H9 (cell line): Measurements from ENCODE around the gene SNRNP35. TPM values are rescaled to one million over a fixed set of nuclear protein-coding genes. Genes with fewer than 3 reads are reported as not detected.

ENCODE experiments used
- DNase-seq: peaks from one replicate; pipeline ENCODE4 v3.0.0-alpha.2; 2017
- H2AFZ ChIP-seq: one replicate; pipeline ENCODE4 v1.6.1; 2013; ENCODE audit warnings: mild to moderate bottlenecking, low read length, control low read depth, moderate library complexity
- H2AK5ac ChIP-seq: 2 replicates; pipeline ENCODE4 v1.6.1; 2013; ENCODE audit warnings: low read length, control low read depth, mixed read lengths; ENCODE audit not compliant: insufficient read length
- H2BK120ac ChIP-seq: one replicate; pipeline ENCODE4 v1.6.1; 2013; ENCODE audit warnings: low read depth, mild to moderate bottlenecking, low read length, control low read depth, inconsistent platforms; ENCODE audit not compliant: poor library complexity, severe bottlenecking
- H2BK12ac ChIP-seq: 2 replicates; pipeline ENCODE4 v1.6.1; 2013; ENCODE audit warnings: low read length, control low read depth, mixed read lengths, low read depth; ENCODE audit not compliant: insufficient read length
- H2BK15ac ChIP-seq: 2 replicates; pipeline ENCODE4 v1.6.1; 2013; ENCODE audit warnings: low read depth, low read length, control low read depth
- H2BK20ac ChIP-seq: one replicate; pipeline ENCODE4 v1.6.1; 2013; ENCODE audit warnings: low read depth, mild to moderate bottlenecking, low read length, control low read depth, inconsistent platforms; ENCODE audit not compliant: poor library complexity, severe bottlenecking
- H2BK5ac ChIP-seq: 2 replicates; pipeline ENCODE4 v1.6.1; 2013; ENCODE audit warnings: low read length, control low read depth, mixed read lengths; ENCODE audit not compliant: insufficient read length
- H3K14ac ChIP-seq: 2 replicates; pipeline ENCODE4 v1.6.1; 2013; ENCODE audit warnings: low read length, control low read depth; ENCODE audit not compliant: insufficient read depth
- H3K18ac ChIP-seq: 2 replicates; pipeline ENCODE4 v1.6.1; 2013; ENCODE audit warnings: low read depth, mild to moderate bottlenecking, mixed read lengths, low read length, control low read depth; ENCODE audit not compliant: insufficient read length
- H3K23ac ChIP-seq: 2 replicates; pipeline ENCODE4 v1.6.1; 2013; ENCODE audit warnings: low read length, control low read depth, mixed read lengths, low read depth; ENCODE audit not compliant: insufficient read length
- H3K23me2 ChIP-seq: 2 replicates; pipeline ENCODE4 v1.6.1; 2013; ENCODE audit warnings: low read depth, mild to moderate bottlenecking, mixed read lengths, low read length, control low read depth; ENCODE audit not compliant: insufficient read length, poor library complexity, severe bottlenecking
- H3K27ac ChIP-seq: 2 replicates; pipeline ENCODE4 v1.5.1; 2013; ENCODE audit warnings: low read length, control low read depth, mixed read lengths, low read depth; ENCODE audit not compliant: insufficient read length
- H3K27me3 ChIP-seq: 2 replicates; pipeline ENCODE4 v1.6.1; 2013; ENCODE audit warnings: low read length, control low read depth, inconsistent platforms; ENCODE audit not compliant: insufficient read depth
- H3K4ac ChIP-seq: 2 replicates; pipeline ENCODE4 v1.6.1; 2013; ENCODE audit warnings: low read depth, mild to moderate bottlenecking, control low read depth, inconsistent platforms, low read length, moderate library complexity
- H3K4me1 ChIP-seq: 2 replicates; pipeline ENCODE4 v1.6.1; 2013; ENCODE audit warnings: low read length, control low read depth, inconsistent platforms; ENCODE audit not compliant: insufficient read depth
- H3K4me2 ChIP-seq: 2 replicates; pipeline ENCODE4 v1.6.1; 2013; ENCODE audit warnings: low read length, control low read depth, mixed read lengths; ENCODE audit not compliant: insufficient read length, insufficient read depth
- H3K56ac ChIP-seq: 2 replicates; pipeline ENCODE4 v1.6.1; 2013; ENCODE audit warnings: low read depth, mild to moderate bottlenecking, mixed read lengths, low read length, control low read depth; ENCODE audit not compliant: insufficient read length
- H3K79me1 ChIP-seq: 2 replicates; pipeline ENCODE4 v1.6.1; 2013; ENCODE audit warnings: low read depth, mild to moderate bottlenecking, moderate library complexity, low read length, control low read depth, inconsistent platforms; ENCODE audit not compliant: insufficient read depth, poor library complexity, severe bottlenecking
- H3K79me2 ChIP-seq: 2 replicates; pipeline ENCODE4 v1.6.1; 2013; ENCODE audit warnings: low read length, control low read depth, inconsistent platforms; ENCODE audit not compliant: insufficient read depth
- H3K9ac ChIP-seq: 2 replicates; pipeline ENCODE4 v1.6.1; 2013; ENCODE audit warnings: low read length, control low read depth, mixed read lengths; ENCODE audit not compliant: insufficient read length; ENCODE audit errors: extremely low read depth
- H3K9me3 ChIP-seq: one replicate; pipeline ENCODE4 v1.6.1; 2013; ENCODE audit warnings: low read depth, low read length, inconsistent platforms; ENCODE audit not compliant: control insufficient read depth
- H3T11ph ChIP-seq: one replicate; pipeline ENCODE4 v1.6.1; 2013; ENCODE audit warnings: mild to moderate bottlenecking, low read length, control low read depth, inconsistent platforms
- H4K20me1 ChIP-seq: one replicate; pipeline ENCODE4 v1.6.1; 2013; ENCODE audit not compliant: control insufficient read depth, insufficient read length, insufficient read depth
- H4K5ac ChIP-seq: 2 replicates; pipeline ENCODE4 v1.6.1; 2013; ENCODE audit warnings: low read depth, mild to moderate bottlenecking, mixed read lengths, low read length, control low read depth; ENCODE audit not compliant: insufficient read length
- H4K8ac ChIP-seq: replicated peaks from 2 replicates; pipeline ENCODE4 v1.6.1; 2013; ENCODE audit warnings: low read length, control low read depth, mixed read lengths, low read depth; ENCODE audit not compliant: insufficient read length
- H4K91ac ChIP-seq: 2 replicates; pipeline ENCODE4 v1.6.1; 2013; ENCODE audit warnings: low read depth, mild to moderate bottlenecking, moderate library complexity, mixed read lengths, low read length, control low read depth; ENCODE audit not compliant: insufficient read length
- H3K27ac Mint-ChIP-seq, 3 experiments: 2 replicates in 2 of 3; 3 replicates in 1 of 3; pipeline ENCODE4 v1.8.0; 2020 to 2021; ENCODE audit warnings: mixed read lengths in 3 of 3, mild to moderate bottlenecking in 1 of 3, moderate library complexity in 1 of 3
- H3K27me3 Mint-ChIP-seq: 2 replicates; pipeline ENCODE4 v1.8.0; 2021; ENCODE audit warnings: low read depth, mild to moderate bottlenecking, moderate library complexity, mixed read lengths
- H3K36me3 Mint-ChIP-seq, 3 experiments: 2 replicates in 2 of 3; 3 replicates in 1 of 3; pipeline ENCODE4 v1.8.0; 2020 to 2021; ENCODE audit warnings: low read depth in 3 of 3, mixed read lengths in 3 of 3; ENCODE audit not compliant: insufficient read depth in 1 of 3
- H3K4me1 Mint-ChIP-seq, 2 experiments: 2 replicates each; pipeline ENCODE4 v1.8.0; 2020; ENCODE audit warnings: mixed read lengths in 2 of 2
- H3K4me3 Mint-ChIP-seq, 2 experiments: 2 replicates in 1 of 2; 3 replicates in 1 of 2; pipeline ENCODE4 v1.8.0; 2020 to 2021; ENCODE audit warnings: mild to moderate bottlenecking in 2 of 2, mixed read lengths in 2 of 2, moderate library complexity in 1 of 2
- H3K9me3 Mint-ChIP-seq, 2 experiments: 2 replicates in 1 of 2; 3 replicates in 1 of 2; pipeline ENCODE4 v1.8.0; 2020; ENCODE audit warnings: mild to moderate bottlenecking in 2 of 2, mixed read lengths in 2 of 2, moderate library complexity in 1 of 2
- WGBS: extraction: QIAGEN DNeasy Blood & Tissue Kit; methylation state at CpG from one replicate; pipeline ENCODE4 v1.1.7; 2013; ENCODE audit warnings: missing lambda C conversion rate, low lambda C conversion rate, mixed read lengths; ENCODE audit not compliant: insufficient read length; ENCODE audit errors: extremely low coverage; 5-methylcytosine and 5-hydroxymethylcytosine counted together
- total RNA-seq: library from RNA; stranded (reverse); gene quantifications from 2 replicates; pipeline ENCODE4 v1.2.1, GENCODE V29; 2021
- TF ChIP-seq, protein P1 (sequence below): fragments of 200-600 bp; sonication (generic); conservative IDR thresholded peaks from 3 replicates; pipeline ENCODE4 v1.8.0; 2021; ENCODE audit warnings: antibody characterized with exemption, mild to moderate bottlenecking

Gene SNRNP35
- total RNA-seq, 1 experiment from 2014 or later, result 16.3 TPM

DNA sequence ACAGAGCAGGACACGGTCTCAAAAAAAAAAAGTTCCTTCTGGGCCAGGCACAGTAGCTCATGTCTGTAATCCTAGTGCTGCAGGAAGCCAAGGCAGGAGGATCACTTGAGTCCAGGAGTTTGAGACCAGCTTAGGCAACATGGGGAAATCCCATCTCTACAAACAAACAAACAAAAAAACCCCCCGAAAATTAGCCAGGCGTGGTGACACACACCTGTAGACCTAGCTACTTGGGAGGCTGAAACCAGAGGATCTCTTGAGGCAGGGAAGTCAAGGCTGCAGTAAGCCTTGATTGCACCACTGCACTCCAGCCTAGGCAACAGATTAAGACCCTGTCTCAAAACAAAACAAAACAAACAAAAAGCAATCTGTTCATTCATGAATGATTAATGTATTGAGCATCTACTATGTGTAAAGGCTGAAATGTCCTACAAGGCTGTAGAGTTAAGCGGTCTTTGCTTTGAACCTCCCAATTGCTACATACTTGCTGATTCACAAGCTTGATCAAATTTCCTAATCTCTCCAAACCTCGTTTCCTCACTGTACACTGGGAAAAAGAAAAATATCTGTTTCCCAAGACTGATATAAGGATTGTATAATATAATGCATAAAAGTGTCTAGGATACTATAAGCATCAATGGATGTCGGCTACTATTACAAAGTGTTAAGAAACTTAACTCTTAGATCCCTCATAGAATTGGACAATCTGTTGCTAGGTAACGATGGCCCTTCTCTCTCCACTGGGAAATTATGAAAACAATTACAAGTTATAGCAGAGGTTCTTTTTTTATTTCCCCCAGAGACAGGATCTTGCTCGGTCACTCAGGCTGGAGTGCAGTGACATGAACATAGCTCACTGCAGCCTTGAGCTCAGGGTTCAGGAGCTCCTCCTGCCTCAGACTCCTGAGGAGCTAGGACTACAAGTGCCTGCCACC, 13.6 kb upstream of the SNRNP35 start:
- no peak overlapping the region for H3K9ac ChIP-seq
- H2BK20ac ChIP-seq, result no peak overlapping the region
- no peak overlapping the region for H4K91ac ChIP-seq
- no peak overlapping the region for H3K56ac ChIP-seq
- TF ChIP-seq, protein P1, sequence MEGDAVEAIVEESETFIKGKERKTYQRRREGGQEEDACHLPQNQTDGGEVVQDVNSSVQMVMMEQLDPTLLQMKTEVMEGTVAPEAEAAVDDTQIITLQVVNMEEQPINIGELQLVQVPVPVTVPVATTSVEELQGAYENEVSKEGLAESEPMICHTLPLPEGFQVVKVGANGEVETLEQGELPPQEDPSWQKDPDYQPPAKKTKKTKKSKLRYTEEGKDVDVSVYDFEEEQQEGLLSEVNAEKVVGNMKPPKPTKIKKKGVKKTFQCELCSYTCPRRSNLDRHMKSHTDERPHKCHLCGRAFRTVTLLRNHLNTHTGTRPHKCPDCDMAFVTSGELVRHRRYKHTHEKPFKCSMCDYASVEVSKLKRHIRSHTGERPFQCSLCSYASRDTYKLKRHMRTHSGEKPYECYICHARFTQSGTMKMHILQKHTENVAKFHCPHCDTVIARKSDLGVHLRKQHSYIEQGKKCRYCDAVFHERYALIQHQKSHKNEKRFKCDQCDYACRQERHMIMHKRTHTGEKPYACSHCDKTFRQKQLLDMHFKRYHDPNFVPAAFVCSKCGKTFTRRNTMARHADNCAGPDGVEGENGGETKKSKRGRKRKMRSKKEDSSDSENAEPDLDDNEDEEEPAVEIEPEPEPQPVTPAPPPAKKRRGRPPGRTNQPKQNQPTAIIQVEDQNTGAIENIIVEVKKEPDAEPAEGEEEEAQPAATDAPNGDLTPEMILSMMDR, result no peak
- no peak overlapping the region for H4K8ac ChIP-seq
- no CpG with 5 or more reads among the region's 8 CpGs for WGBS
- no peaks in the 10 kb centered on the region for H3K27me3 ChIP-seq
- H3K14ac ChIP-seq, result no peak overlapping the region
- H3T11ph ChIP-seq, result no peak overlapping the region
- DNase-seq, result no peak
- H2BK12ac ChIP-seq, result no peak overlapping the region
- no peaks in the 10 kb centered on the region for H3K23me2 ChIP-seq
- H3K27ac ChIP-seq, result no peak overlapping the region
- H3K23ac ChIP-seq, result no peak overlapping the region
- H3K18ac ChIP-seq, result no peak overlapping the region
- no peak overlapping the region for H3K4me2 ChIP-seq
- H4K20me1 ChIP-seq, result no peaks in the 10 kb centered on the region
- Mint-ChIP-seq H3K27ac (no peak overlapping the region), H3K9me3 (no peaks in the 10 kb centered on the region; a peak in 1 of 5 replicates), H3K27me3 (peaks cover 23% of the 10 kb centered on the region), H3K36me3 (no peaks in the 10 kb centered on the region), H3K4me3 (no peak overlapping the region; a peak in 1 of 5 replicates), H3K4me1 (peaks cover 6 to 10% of the 10 kb centered on the region in 2 experiments)
- no peak overlapping the region for H3K4ac ChIP-seq
- no peak overlapping the region for H4K5ac ChIP-seq
- H3K79me1 ChIP-seq, result no peaks in the 10 kb centered on the region
- no peak overlapping the region for H2BK15ac ChIP-seq
- H2BK5ac ChIP-seq, result no peak overlapping the region
- H2BK120ac ChIP-seq, result no peak overlapping the region
- no peaks in the 10 kb centered on the region for H3K9me3 ChIP-seq
- H2AFZ ChIP-seq, result no peak overlapping the region
- no peaks in the 10 kb centered on the region for H3K79me2 ChIP-seq
- H3K4me1 ChIP-seq, result no peaks in the 10 kb centered on the region
- no peak overlapping the region for H2AK5ac ChIP-seq
